ENCODE data around the gene KDM2A.

The KDM2A gene

DNA sequence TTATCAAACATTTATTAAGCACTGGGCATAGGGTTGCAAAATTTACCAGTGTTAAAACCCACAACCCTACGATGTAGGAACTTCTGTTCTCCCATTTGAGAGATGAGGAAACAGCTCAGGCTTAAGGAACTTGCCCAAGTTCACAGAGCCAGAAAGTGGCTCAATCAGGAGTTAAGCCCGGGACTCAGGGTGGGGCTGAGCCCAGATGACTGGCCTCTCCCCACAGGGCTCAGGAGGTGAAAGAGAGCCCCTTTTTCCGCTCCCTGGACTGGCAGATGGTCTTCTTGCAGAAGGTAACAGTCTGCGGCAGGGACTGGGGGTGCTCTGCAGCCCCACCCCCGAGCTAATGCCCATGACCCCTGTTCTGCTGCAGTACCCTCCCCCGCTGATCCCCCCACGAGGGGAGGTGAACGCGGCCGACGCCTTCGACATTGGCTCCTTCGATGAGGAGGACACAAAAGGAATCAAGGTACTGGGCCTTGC is 164.5 kb downstream of the KDM2A start:
- no peak for TF ChIP-seq CTCF (conservative IDR thresholded peaks at IDR 0.05; ENCODE audit: low read depth, low read length)
- no peak for DNase-seq (ENCODE audit: low read depth)
- no peak overlapping the region for H3K4me3 ChIP-seq (ENCODE audit: low read depth, low read length)

GRCh38 chr11:67284811-67285540 is 165.9 kb downstream of the KDM2A start:
- DNase-seq (ENCODE audit: low read depth): no peak
- H3K4me3 ChIP-seq (ENCODE audit: low read depth, low read length): no peak overlapping the region
- TF ChIP-seq CTCF (conservative IDR thresholded peaks at IDR 0.05; ENCODE audit: low read depth, low read length): no peak

DNA sequence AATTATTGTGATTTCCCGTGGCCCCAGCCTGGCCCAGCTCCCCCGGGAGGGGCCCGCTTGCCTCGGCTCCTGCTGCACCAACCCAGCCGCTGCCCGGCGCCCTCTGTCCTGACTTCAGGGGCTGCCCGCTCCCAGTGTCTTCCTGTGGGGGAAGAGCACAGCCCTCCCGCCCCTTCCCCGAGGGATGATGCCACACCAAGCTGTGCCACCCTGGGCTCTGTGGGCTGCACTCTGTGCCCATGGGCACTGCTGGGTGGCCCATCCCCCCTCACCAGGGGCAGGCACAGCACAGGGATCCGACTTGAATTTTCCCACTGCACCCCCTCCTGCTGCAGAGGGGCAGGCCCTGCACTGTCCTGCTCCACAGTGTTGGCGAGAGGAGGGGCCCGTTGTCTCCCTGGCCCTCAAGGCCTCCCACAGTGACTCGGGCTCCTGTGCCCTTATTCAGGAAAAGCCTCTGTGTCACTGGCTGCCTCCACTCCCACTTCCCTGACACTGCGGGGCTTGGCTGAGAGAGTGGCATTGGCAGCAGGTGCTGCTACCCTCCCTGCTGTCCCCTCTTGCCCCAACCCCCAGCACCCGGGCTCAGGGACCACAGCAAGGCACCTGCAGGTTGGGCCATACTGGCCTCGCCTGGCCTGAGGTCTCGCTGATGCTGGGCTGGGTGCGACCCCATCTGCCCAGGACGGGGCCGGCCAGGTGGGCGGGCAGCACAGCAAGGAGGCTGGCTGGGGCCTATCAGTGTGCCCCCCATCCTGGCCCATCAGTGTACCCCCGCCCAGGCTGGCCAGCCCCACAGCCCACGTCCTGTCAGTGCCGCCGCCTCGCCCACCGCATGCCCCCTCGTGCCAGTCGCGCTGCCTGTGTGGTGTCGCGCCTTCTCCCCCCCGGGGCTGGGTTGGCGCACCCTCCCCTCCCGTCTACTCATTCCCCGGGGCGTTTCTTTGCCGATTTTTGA is 166.8 kb downstream of the KDM2A start:
- DNase-seq (ENCODE audit: low read depth): no peak
- no peak overlapping the region for H3K4me3 ChIP-seq (ENCODE audit: low read depth, low read length)
- no peak for TF ChIP-seq CTCF (conservative IDR thresholded peaks at IDR 0.05; ENCODE audit: low read depth, low read length)

DNA sequence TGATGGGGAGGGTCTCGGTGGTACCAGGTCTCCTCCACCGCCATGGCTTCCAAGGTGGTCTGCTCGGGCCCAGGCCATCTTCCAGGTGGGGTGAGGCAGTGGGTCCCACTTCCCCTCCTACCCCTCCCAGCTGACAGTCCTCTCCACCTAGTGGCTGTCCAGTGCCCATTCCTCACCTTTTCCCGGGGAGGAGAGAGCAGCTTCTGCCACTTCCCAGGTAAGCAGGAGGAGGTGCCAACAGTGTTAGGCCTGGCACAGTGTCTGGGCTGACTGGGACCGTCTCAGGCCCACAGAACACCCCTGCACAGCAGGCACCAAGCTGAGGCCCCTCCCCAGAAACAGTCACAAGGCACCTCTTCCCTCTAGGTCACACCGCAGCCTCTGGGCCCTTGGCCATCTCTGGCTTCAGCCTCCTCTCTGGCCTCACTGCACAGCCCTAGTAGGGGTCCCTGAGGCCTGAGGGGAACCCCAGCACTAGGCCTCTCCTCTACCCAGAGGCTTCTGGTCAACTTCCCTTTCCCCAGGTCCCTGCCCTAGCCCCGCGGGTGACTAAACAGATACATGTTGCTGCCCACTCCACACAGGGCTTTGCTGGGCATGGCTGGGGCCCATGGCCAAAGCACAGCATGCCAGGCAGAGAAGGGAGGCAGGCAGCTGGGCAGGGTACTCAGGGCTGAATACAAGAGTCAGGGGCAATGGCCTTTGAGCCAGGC is 167.7 kb downstream of the KDM2A start:
- H3K4me3 ChIP-seq (ENCODE audit: low read depth, low read length): no peak overlapping the region
- DNase-seq (ENCODE audit: low read depth): peak; percentile 62
- peak; percentile 23 for TF ChIP-seq CTCF (conservative IDR thresholded peaks at IDR 0.05; ENCODE audit: low read depth, low read length)

DNA sequence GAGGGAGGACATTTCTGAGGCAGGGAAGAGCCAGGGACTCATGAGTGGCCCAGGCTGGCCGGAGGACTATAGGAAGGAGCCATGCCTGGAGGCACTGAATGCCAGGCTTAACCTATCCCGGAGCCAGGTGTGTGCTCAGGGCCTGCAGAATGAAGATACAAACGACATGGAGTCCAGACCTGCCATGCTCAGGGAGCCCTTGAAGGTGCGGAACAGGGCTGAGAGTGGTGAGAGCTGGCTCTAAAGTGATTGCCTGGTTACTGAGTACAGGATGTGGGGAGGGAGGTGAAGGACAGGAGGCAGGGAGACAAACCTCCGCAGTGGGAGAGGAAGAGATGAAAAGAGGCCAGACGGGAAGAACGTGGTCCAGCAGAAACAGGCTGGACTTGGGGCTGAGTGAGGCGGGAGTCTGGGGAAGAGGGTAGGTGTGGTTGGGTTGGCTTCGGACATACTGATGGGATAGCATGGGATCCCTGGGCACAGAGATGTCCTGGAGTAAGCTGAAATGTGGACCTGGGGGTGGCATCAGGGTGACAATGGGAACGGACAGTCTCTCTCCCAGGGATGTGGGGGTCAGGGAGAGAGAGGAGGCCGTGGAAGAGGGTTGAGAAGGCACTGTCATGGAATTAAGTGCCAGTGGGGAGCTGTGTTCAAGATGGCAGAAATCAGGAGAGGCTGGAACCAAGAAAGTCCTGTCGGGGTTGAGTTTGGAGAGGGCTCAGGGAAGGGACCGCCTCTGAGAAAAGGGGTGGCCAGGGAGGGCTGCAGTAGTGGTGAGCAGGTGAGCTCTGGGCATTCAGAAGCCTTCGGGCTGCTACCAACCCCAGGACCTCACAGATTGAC is 168.5 kb downstream of the KDM2A start:
- no peak for DNase-seq (ENCODE audit: low read depth)
- no peak for TF ChIP-seq CTCF (conservative IDR thresholded peaks at IDR 0.05; ENCODE audit: low read depth, low read length)
- peak overlapping the region; percentile 76 for H3K4me3 ChIP-seq (ENCODE audit: low read depth, low read length)

- DNase-seq (ENCODE audit: low read depth): no peak
- no peak for TF ChIP-seq CTCF (conservative IDR thresholded peaks at IDR 0.05; ENCODE audit: low read depth, low read length)
- peak overlapping the region; percentile 76 for H3K4me3 ChIP-seq (ENCODE audit: low read depth, low read length)
Measured at GRCh38 chr11:67288198-67288451, 169.1 kb downstream of the KDM2A start.

Data from choroid plexus epithelial cell (primary cell).